HG03520 (cell line): Measurements from ENCODE around the gene BOD1L1.
A peak's percentile ranks its signal among the peaks of the same experiment; 100 is the strongest.

Experiments used
- ATAC-seq: cut with Tn5 transposase; IDR thresholded peaks from one replicate; pipeline ENCODE4 v1.9.1; 2021; ENCODE audit warnings: mild to moderate bottlenecking, moderate library complexity; ENCODE audit not compliant: unreplicated experiment

BOD1L1 gene

DNA sequence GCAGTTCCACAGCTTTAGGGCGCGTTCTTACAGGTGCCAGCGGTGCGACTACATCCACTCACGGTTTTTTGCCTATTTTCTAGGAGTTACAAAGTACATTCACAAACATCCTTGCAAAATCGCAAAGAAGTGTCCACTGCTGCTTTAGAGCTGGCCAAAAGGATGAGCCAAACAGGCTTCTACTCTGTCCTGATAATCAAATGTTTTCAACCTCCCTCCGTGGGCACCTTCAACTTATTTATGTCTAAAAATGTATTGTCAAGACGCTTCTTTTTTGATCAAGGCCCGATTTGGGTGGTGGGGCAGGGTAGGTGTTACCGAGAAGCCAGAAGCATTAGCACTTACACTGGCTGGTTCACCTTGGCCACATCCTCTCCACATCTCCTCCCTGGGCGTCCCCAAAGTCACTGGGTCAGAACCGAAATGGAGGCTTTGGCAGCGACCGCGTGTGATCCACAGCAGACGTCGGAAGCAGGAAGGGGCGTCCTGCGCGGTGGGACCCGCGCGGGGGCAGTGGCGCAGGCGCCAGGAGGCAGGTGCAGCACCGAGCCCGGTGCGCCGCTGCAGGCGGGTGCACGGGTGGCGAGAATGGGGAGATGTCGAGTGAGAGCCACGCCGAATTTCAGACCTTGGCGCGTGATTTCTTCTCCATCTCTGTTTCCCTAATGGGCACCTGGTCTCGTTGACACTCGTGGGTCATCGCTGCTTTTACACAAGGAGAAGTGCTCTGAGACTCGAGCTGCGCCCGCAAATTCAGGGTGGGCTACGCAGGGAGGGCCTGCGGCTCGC, 100.1 kb downstream of the BOD1L1 start:
- peak; percentile 18 for ATAC-seq

DNA sequence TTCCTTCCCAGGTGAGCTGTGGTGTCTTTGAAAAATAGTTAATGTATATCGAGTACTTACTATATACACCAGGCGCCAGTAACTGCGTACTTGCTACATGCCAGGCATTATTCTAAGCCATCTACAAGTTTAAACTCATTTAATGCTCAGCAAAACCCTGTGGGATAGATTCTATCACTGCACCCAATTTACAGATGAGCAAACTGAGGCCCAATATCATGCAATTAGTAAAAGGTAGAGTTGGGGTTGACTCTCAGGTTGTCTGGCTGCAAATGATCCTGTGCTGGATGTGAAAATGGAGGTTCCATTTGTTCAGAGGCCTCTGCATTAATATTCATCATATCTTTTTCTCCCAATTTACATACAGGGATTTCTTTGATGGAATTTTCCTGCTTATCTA, 100.9 kb downstream of the BOD1L1 start:
- ATAC-seq, result no peak

DNA sequence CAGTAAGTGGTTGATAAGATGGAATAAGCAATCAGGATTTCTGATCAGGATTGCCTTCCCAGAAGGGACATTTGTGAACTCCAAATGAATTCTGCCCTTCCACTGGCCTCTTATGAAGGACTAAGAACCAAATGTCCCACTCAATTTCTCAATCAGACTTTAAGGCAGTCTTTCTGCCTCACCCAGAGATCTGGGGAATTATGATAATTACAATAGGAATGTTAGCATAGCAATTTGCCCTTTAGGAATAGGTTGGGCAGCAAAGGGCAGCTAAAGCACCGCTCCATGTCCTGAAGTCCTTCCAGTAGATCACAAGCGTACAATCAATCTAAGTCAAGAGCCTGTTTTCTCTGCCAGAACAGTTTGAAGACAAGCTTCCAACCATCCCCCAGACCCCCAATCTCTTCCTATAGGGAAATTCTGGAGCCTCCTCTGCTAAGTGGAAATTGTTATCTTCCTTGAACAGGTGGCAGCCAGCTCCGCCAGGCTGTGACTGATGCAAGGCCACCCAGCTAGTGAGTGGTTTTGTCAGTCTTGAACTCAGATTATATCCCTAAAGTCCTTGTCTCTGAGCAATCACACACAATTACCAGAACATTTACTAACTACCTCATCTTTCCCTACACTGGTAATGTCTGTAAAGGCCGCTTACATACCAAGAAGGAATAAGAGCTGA, 101.8 kb downstream of the BOD1L1 start:
- no peak for ATAC-seq

DNA sequence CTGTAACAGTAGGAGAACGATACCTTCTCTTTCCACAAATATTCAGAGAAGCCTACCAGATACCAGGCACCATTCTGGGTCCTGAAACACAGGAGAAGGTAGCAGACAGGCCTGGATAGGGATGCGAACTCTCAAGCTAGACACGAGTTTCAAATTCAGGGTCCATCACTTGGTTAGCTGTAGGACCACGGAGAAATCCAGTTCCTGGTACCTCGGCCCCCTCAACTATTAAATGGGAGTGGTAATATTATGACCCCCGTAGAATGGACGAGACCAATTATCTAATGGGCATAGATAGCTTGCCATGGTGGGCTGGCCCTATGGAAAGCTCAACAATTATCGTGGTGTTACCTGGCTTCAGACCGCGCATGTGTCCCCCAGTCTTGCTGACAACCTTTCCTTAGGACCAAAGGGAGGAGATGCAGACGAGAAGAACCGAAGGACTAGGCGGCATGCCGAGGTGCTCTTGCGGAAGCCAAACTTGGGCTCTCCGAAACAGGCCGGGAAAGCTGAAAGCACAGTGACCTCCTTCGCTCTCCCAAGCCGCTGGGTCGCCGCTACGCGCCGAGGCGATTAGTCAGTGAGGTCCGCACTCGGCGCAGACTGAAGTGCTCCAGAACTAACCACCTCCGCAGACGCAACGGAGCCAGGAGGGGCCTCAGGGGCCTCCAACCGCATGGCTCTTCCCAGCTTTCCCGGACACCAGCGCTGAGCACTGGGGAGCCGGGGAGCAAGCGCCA, 102.9 kb downstream of the BOD1L1 start:
- ATAC-seq, result no peak

DNA sequence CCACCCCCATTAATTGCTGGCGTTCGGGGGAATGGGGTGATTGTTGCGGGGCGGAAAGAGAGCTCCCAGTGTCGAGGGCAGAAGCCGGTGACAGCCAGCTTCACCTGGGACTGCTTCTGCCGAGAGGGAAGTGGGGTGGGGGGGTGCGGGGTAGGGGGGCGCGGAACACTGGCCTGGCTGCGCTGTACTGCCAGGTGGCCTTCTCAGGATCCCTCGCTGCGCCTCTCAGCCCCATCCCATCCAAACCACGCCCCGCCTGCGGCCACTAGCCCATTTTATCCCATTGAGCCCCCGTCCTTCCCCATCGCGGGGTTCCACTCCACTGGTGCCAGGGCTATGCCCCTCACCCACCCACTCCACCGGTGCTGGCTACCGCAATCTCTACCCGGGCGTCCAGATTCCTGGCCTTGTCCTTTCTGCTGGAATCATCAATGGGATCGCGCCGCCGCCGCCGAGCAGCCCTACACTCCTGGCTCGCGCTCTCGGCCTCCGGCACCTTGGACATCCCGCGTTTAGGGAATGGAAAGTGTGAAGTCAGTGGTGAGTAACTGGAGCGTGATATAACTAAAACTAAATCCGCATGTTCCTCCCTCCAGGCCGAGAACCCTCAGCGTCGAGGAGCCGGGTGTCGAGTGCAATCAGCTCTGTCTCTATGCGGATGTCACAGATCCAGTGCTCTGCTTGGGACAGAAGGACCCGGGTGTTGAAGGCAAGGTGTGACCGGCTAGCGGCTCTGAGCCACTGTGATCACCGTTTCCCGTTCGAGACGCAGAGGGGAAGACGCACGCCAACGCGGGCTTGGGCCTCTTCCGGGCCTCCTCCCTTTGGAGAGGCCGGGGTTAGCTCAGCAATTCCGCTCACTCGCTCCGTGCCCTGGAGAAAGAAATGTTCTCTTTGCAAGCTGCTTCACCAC, 103.7 kb downstream of the BOD1L1 start:
- ATAC-seq, result no peak

DNA sequence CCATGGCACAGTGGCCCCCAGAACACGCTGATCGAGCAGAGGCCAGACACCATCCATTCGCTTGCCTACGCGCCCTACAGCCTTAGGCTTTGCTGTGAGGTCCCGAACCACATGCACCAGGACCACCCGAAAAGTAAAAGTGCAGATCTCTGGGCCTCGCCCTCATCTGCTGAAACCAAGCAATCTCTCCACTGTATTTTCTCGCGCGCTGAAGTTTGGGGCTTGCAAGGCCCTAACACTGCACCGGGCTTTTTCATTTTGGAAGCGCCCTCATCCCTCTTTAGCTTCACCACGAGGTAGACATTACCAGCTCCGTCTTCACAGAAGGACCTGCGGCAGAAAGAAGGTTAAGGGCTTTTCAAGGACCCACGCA, 104.4 kb downstream of the BOD1L1 start:
- ATAC-seq, result no peak

DNA sequence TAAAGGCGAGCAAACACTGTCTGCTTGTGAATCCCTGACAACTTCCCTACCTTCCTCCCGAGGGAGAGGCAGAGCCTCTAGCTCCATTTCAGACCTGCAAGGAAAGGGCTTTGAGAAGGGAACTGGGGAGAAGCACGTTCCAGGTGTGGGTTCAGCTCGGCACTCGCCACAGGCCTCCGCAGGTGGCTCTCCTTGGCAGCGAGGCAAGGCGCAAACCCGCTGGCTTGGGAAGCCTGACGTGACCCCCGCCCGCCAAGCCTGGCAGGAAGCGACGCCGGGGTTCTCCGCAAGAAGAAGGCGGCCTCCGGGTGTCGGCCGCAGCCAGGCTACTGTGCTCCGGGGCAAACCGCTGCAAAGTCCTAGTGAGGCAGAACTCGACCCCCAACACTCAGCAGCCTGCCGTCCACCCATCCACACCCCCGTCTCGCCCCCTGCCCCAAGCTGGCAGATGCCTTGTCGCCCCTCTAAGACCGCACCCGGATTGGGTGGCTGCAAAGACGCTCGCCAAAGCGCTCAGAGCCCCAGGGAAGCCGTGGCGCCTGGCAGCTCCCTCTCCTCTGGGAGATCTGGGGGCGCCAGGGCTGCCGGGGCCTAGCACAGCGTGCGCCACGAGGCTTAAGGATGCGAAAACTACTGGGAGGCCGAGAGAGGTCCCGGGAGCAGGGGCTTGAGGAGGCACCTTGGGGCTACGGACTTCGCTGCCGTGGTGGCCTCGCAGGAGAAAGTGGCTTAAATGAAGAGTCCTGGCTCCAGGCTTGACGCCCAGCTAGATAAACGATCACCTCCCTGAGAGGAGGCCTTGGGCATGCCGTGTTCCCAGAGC, 105.0 kb downstream of the BOD1L1 start:
- no peak for ATAC-seq

DNA sequence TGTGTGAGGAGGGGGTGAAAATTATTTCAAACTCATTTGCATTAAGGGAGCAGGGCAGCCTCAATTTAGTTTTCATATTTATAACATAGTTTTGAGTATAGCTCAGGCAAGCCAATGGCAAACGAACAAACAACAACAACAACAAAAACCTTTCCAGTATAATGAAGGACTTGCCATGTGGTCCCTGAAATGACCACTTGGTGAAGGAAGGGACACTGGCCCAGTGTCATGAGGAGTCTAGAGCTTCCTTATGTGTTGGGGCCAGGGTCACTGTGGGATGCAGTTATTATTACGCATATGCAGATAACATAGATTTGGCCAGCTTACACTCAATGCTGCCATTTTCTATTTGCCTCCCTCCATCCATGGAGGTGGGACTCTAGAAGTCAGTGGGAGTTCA, 106.5 kb downstream of the BOD1L1 start:
- ATAC-seq, result no peak
